PC-9 (cell line): ENCODE results near the gene MORN3. TPM values are rescaled to one million over a fixed set of nuclear protein-coding genes. Genes with fewer than 3 reads are reported as not detected.

Experiments
- BruUV-seq: library from RNA; stranded (reverse); fragments of 400-500 nt; replicated peaks from 2 replicates; lab custom pipeline; 2021; lab: Mats Ljungman, UMichigan
- CTCF ChIA-PET: fragments of 300-600 bp; sonication (Branson Sonifier 250); formaldehyde crosslinking; loops from one replicate; lab custom pipeline; 2022; ENCODE audit warnings: antibody characterized with exemption; lab: Charles Lee
- POLR2A ChIA-PET: fragments of 300-600 bp; sonication (Branson Sonifier 250); formaldehyde crosslinking; loops from one replicate; lab custom pipeline; 2022; ENCODE audit warnings: antibody characterized with exemption; ENCODE audit not compliant: unreplicated experiment; lab: Charles Lee
- DNase-seq, 2 experiments: peaks; one replicate each; pipeline versions ENCODE4 v3.0.0 to v3.0.0-alpha.2; 2015 to 2022; ENCODE audit warnings: mixed read lengths in 1 of 2
- H2AFZ ChIP-seq: fragments of 200-600 bp; sonication (generic); 2 replicates; pipeline ENCODE4 v1.8.1; 2017; ENCODE audit warnings: antibody characterized with exemption
- H3F3A ChIP-seq: fragments of 200-600 bp; sonication (generic); 2 replicates; pipeline ENCODE4 v1.8.1; 2017; ENCODE audit warnings: antibody characterized with exemption, mild to moderate bottlenecking, low read depth; ENCODE audit not compliant: insufficient read depth
- H3K27ac ChIP-seq: fragments of 200-600 bp; sonication (generic); 2 replicates; pipeline ENCODE4 v1.6.1; 2016; ENCODE audit warnings: mixed run types
- H3K27me3 ChIP-seq: fragments of 200-600 bp; sonication (generic); 2 replicates; pipeline ENCODE4 v1.6.1; 2016; ENCODE audit warnings: low read depth, mixed run types; ENCODE audit not compliant: insufficient read depth
- H3K36me3 ChIP-seq: fragments of 200-600 bp; sonication (generic); 2 replicates; pipeline ENCODE4 v1.6.1; 2016; ENCODE audit warnings: low read depth, mixed run types
- H3K4me1 ChIP-seq: fragments of 200-600 bp; sonication (generic); replicated peaks from 2 replicates; pipeline ENCODE4 v1.6.1; 2016; ENCODE audit warnings: mixed run types; ENCODE audit not compliant: insufficient read depth
- H3K4me2 ChIP-seq: fragments of 200-600 bp; sonication (generic); 2 replicates; pipeline ENCODE4 v1.6.1; 2017; ENCODE audit warnings: mixed run types
- H3K4me3 ChIP-seq: fragments of 200-600 bp; sonication (generic); 2 replicates; pipeline ENCODE4 v1.6.1; 2016; ENCODE audit warnings: mixed run types
- H3K79me2 ChIP-seq: fragments of 200-600 bp; sonication (generic); 2 replicates; pipeline ENCODE4 v1.6.1; 2017; ENCODE audit warnings: low read depth, mixed run types
- H3K9me2 ChIP-seq: fragments of 200-600 bp; sonication (generic); 2 replicates; pipeline ENCODE4 v1.8.1; 2017; ENCODE audit warnings: mild to moderate bottlenecking; ENCODE audit not compliant: insufficient read depth
- H3K9me3 ChIP-seq: fragments of 200-600 bp; sonication (generic); 2 replicates; pipeline ENCODE4 v1.8.1; 2016; ENCODE audit warnings: low read depth; ENCODE audit not compliant: insufficient read depth
- H4K20me1 ChIP-seq: fragments of 200-600 bp; sonication (generic); 2 replicates; pipeline ENCODE4 v1.8.1; 2017; ENCODE audit not compliant: insufficient read depth
- CTCF ChIP-seq: fragments of 200-600 bp; sonication (generic); conservative IDR thresholded peaks from 2 replicates; pipeline ENCODE4 v1.6.1; 2017; ENCODE audit warnings: mixed run types, antibody characterized with exemption, mild to moderate bottlenecking, moderate library complexity
- EZH2 ChIP-seq: fragments of 200-600 bp; sonication (generic); IDR thresholded peaks from 2 replicates; pipeline ENCODE4 v1.8.0; 2017; ENCODE audit warnings: antibody characterized with exemption, low read depth
- intact Hi-C: fragments of 100-400 bp; cut with micrococcal nuclease; formaldehyde crosslinking; loops from one replicate; pipeline ENCODE4 v1.10.0; 2022; ENCODE audit not compliant: unreplicated experiment
- total RNA-seq: library from RNA; stranded (reverse); gene quantifications from 2 replicates; pipeline ENCODE4 v1.2.3, GENCODE V29; 2021

MORN3 gene
- total RNA-seq, 1 experiment from 2014 or later, result 1.8 TPM

GRCh38 chr12:121626853-121627640, 42.4 kb downstream of the MORN3 start:
- Histone ChIP-seq H4K20me1 (no peaks in the 10 kb centered on the region), H3K27ac (peak overlapping the region; percentile 44), H3F3A (peaks cover 19% of the 10 kb centered on the region), H3K9me2 (no peaks in the 10 kb centered on the region), H3K79me2 (peaks cover 46% of the 10 kb centered on the region), H3K9me3 (no peaks in the 10 kb centered on the region), H3K4me2 (peak overlapping the region; percentile 97), H3K27me3 (no peaks in the 10 kb centered on the region), H2AFZ (peak overlapping the region; percentile 85), H3K4me3 (peak overlapping the region; percentile 92), H3K4me1 (peaks cover 29% of the 10 kb centered on the region), H3K36me3 (peaks cover 4% of the 10 kb centered on the region; the same call in 1 of the 2 replicates)
- DNase-seq, result peak in 1 of 2 experiments; percentile 63
- ChIA-PET POLR2A (interaction anchor here (0.6 kb wide), 5 partner anchors 8 to 275 kb away, joined by 3 to 21 read pairs (median 7); partner anchors contain the start of gene ANAPC5), CTCF (interaction anchor here (0.7 to 1.3 kb wide), 4 partner anchors 42 to 74 kb away, joined by 3 to 4 read pairs (median 3); no protein-coding TSS in a partner anchor)
- TF ChIP-seq EZH2 (no peak), CTCF (no peak)
- intact Hi-C loops, result loop anchor here (2.0 to 5.0 kb wide), 5 partner anchors 45 to 168 kb away; partner anchors contain the start of gene KDM2B
- TSS peak; percentile 20 for BruUV-seq

- peaks cover 4% of the 10 kb centered on the region; the same call in 1 of the 2 replicates for H3K36me3 ChIP-seq
- H3K79me2 ChIP-seq, result peaks cover 38% of the 10 kb centered on the region
- peak within 1 kb of the TSS; percentile 96 for H2AFZ ChIP-seq
- H3F3A ChIP-seq, result peaks cover 19% of the 10 kb centered on the region
- H3K27me3 ChIP-seq, result no peaks in the 10 kb centered on the region
- ChIA-PET CTCF (interaction anchor here (0.7 to 1.3 kb wide), 2 partner anchors 42 to 61 kb away, joined by 3 read pairs; no protein-coding TSS in a partner anchor), POLR2A (interaction anchor here (0.6 kb wide), 4 partner anchors 9 to 274 kb away, joined by 3 to 12 read pairs (median 6); partner anchors contain the start of gene ANAPC5)
- peak within 1 kb of the TSS; percentile 97 for H3K4me2 ChIP-seq
- H3K4me1 ChIP-seq, result peaks cover 29% of the 10 kb centered on the region
- peak within 1 kb of the TSS; percentile 92 for H3K4me3 ChIP-seq
- TF ChIP-seq EZH2, result no peak
- TF ChIP-seq CTCF, result no peak
- no peaks in the 10 kb centered on the region for H3K9me2 ChIP-seq
- no TSS peak for BruUV-seq
- peak; percentile 66 to 97 for DNase-seq
- intact Hi-C loops, result loop anchor here (2.0 to 5.0 kb wide), 5 partner anchors 44 to 169 kb away; partner anchors contain the start of gene KDM2B
- no peaks in the 10 kb centered on the region for H3K9me3 ChIP-seq
- peak within 1 kb of the TSS; percentile 44 for H3K27ac ChIP-seq
- H4K20me1 ChIP-seq, result no peaks in the 10 kb centered on the region
These were observed 43.2 kb downstream of the MORN3 start, which contains the start of gene ORAI1 for GRCh38 chr12:121626087-121626852. ORAI1 (plus strand) TSS chr12:121626530.

DNA sequence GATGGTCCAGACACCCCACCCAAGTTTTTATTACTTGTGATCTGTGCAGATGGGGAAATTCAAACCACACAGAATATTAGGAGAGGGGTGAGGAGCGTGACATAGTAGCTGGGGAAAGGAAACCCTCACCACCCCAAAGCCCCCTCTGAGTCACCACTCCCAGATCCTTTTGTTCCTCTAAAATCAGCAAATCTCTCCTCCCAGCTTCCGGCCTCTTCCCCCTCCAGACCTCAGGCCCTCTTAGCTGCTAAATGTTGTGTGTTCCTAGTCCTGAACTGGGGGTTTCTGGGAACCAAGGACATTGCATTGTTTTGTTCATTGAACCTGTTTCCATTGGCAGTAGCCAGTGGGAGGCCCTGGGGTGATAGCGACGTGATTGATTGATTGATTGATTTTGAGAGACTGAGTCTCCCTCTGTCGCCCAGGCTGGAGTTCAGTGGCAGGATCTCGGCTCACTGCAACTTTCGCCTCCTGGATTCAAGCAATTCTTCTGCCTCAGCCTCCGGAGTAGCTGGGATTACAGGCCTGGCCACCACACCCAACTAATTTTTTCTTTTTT, 49.0 kb downstream of the MORN3 start:
- H3K4me2 ChIP-seq, result no peak overlapping the region
- no peak for TF ChIP-seq CTCF
- TF ChIP-seq EZH2, result no peak
- H3K4me1 ChIP-seq, result no peaks in the 10 kb centered on the region
- no peaks in the 10 kb centered on the region for H3F3A ChIP-seq
- CTCF ChIA-PET, result interaction anchor here (0.6 kb wide), 1 partner anchor 34 kb away, joined by 7 read pairs; no protein-coding TSS in a partner anchor
- no peak for DNase-seq
- no peaks in the 10 kb centered on the region for H3K9me2 ChIP-seq
- H4K20me1 ChIP-seq, result no peaks in the 10 kb centered on the region
- no peaks in the 10 kb centered on the region for H3K9me3 ChIP-seq
- no peaks in the 10 kb centered on the region for H3K27me3 ChIP-seq
- H3K27ac ChIP-seq, result no peak overlapping the region
- POLR2A ChIA-PET, result interaction anchor here (1.0 kb wide), 1 partner anchor 43 kb away, joined by 14 read pairs; no protein-coding TSS in a partner anchor
- intact Hi-C loops, result no loop called here
- BruUV-seq, result no TSS peak
- H3K79me2 ChIP-seq, result no peaks in the 10 kb centered on the region
- H3K4me3 ChIP-seq, result no peak overlapping the region
- H3K36me3 ChIP-seq, result no peaks in the 10 kb centered on the region
- no peak overlapping the region for H2AFZ ChIP-seq
